ENCODE data around the gene MACO1. TPM values are rescaled to one million over a fixed set of nuclear protein-coding genes. Genes with fewer than 3 reads are reported as not detected.

MACO1 gene
- total RNA-seq, 1 experiment from 2014 or later: 9.8 TPM

DNA sequence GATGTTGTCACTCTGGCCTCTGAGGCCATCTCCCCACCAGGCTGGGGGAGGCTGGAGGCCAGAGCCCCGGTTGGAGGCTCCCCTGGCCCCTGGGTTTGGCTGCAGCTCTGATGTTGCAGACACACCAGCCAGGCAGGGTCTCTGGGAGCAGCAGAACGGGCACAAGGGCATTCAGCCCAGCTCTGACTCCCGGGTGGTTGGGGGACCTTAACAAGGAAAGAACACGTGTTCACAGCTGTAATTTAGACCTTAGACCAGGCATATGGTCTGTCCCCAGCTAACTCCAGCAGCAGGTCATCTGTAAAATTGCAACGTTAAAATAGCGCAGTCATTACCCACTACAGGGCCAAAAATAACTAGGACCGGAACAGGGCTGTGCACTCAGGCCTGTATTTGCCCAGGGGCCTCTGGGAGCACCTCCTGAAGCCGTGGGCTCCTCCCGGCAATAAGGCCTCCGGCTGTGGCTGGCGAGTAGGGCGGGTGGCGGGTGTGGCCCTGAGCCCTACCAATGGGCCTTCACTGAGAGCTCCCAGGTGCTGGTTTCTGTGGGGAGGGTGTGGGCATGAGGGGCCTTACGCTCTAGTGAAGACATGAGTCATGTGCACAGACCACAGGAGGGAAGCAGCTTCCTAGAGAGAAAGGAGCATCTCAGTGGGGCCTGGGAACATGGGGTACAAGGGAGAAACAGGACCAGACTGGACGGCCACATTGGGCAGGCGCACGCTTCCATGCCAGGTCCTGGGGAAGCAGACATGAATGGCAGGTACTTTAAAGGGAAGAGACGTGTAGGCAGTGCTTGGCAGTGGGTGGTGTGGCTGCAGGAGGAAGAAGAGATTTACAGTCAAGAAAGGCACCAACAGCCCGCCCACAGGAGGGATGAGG lies 118.8 kb downstream of the MACO1 start (continued):
- TF ChIP-seq CTCF (IDR thresholded peaks at IDR 0.05 in 2 of 3, conservative IDR thresholded peaks at IDR 0.05 in 1 of 3; ENCODE audit: borderline replicate concordance in 1 of 3, insufficient read depth in 1 of 3, low read depth in 2 of 3, low read length in 2 of 3) (no peak), POLR2AphosphoS5 (IDR thresholded peaks at IDR 0.05; ENCODE audit: low read depth, low read length) (0 out of 2 replicates have a peak, but pooled peaks have one; percentile 18)

Other genes with a start within 250 kb of the MACO1 start
- 40.4 TPM for gene SYF2, start 198.4 kb upstream of the MACO1 start, total RNA-seq (2021; ENCODE audit: unreplicated experiment)
- gene RSRP1, start 183.4 kb upstream of the MACO1 start, total RNA-seq (2021; ENCODE audit: unreplicated experiment): 82.9 TPM
- not detected for gene RHD, start 158.4 kb upstream of the MACO1 start, total RNA-seq (2021; ENCODE audit: unreplicated experiment)
- gene TMEM50A, start 92.6 kb upstream of the MACO1 start, total RNA-seq (2021; ENCODE audit: unreplicated experiment): 80.7 TPM
- gene RHCE, start 10.1 kb upstream of the MACO1 start, total RNA-seq (2021; ENCODE audit: unreplicated experiment): 0.64 TPM
- gene LDLRAP1, start 112.7 kb downstream of the MACO1 start, total RNA-seq (2021; ENCODE audit: unreplicated experiment): 26.0 TPM
- 1.2 TPM for gene MAN1C1, start 185.9 kb downstream of the MACO1 start, total RNA-seq (2021; ENCODE audit: unreplicated experiment)